ENCODE data around the gene TSSK6.

- TF ChIP-seq EZH2phosphoT487 (IDR thresholded peaks at IDR 0.05; ENCODE audit: insufficient read depth, low read depth) (no peak), EZH2 (IDR thresholded peaks at IDR 0.05; ENCODE audit: insufficient read depth, poor library complexity, severe bottlenecking) (no peak)
Measured at GRCh38 chr19:19505669-19506326, 9.6 kb downstream of the TSSK6 start.

Measured in GM23248 (cell line).